Activated B cell treated with CpG ODN at 0.5 μM for 24 hours (primary cell): ENCODE measurements around the gene TXNL4A. TPM values are rescaled to one million over a fixed set of nuclear protein-coding genes. Genes with fewer than 3 reads are reported as not detected.

ENCODE experiments used
- ATAC-seq: fragments of 200-7000 bp; cut with Tn5 transposase; one replicate; pipeline ENCODE4 v1.10.0; 2021; ENCODE audit warnings: low read depth, mild to moderate bottlenecking, moderate library complexity
- CTCF ChIA-PET: fragments of 350-600 bp; sonication (Branson Sonifier 250); formaldehyde crosslinking; loops from one replicate; lab custom pipeline; 2021; ENCODE audit warnings: antibody characterized with exemption; lab: Charles Lee
- POLR2A ChIA-PET: fragments of 350-600 bp; sonication (Branson Sonifier 250); formaldehyde crosslinking; loops from one replicate; lab custom pipeline; 2021; ENCODE audit warnings: antibody characterized with exemption; lab: Charles Lee
- DNase-seq: peaks from one replicate; pipeline ENCODE4 v3.0.0; 2022
- H3K27ac Mint-ChIP-seq: one replicate; pipeline ENCODE4 v1.8.0; 2020; ENCODE audit warnings: mixed read lengths
- H3K27me3 Mint-ChIP-seq: one replicate; pipeline ENCODE4 v1.8.0; 2021; ENCODE audit warnings: mixed read lengths
- H3K36me3 Mint-ChIP-seq: one replicate; pipeline ENCODE4 v1.8.0; 2021; ENCODE audit warnings: low read depth, mixed read lengths
- H3K4me1 Mint-ChIP-seq: one replicate; pipeline ENCODE4 v1.8.0; 2021; ENCODE audit warnings: mixed read lengths
- H3K4me3 Mint-ChIP-seq: one replicate; pipeline ENCODE4 v1.8.0; 2020; ENCODE audit warnings: mild to moderate bottlenecking, mixed read lengths
- H3K9me3 Mint-ChIP-seq: one replicate; pipeline ENCODE4 v1.8.0; 2020; ENCODE audit warnings: mixed read lengths
- intact Hi-C: fragments of 100-400 bp; cut with micrococcal nuclease; formaldehyde crosslinking; loops from one replicate; pipeline ENCODE4 v1.15.1; 2024
- total RNA-seq: library from RNA; stranded (reverse); gene quantifications from 2 replicates; pipeline ENCODE4 v1.2.3, GENCODE V29; 2022
- TF ChIP-seq, protein P1 (sequence below): fragments of 200-600 bp; IDR thresholded peaks from one replicate; pipeline ENCODE4 v1.8.0; 2022; ENCODE audit warnings: antibody characterized with exemption, mild to moderate bottlenecking

Gene TXNL4A
- total RNA-seq, 1 donor from 2014 or later = 94.7 TPM

DNA sequence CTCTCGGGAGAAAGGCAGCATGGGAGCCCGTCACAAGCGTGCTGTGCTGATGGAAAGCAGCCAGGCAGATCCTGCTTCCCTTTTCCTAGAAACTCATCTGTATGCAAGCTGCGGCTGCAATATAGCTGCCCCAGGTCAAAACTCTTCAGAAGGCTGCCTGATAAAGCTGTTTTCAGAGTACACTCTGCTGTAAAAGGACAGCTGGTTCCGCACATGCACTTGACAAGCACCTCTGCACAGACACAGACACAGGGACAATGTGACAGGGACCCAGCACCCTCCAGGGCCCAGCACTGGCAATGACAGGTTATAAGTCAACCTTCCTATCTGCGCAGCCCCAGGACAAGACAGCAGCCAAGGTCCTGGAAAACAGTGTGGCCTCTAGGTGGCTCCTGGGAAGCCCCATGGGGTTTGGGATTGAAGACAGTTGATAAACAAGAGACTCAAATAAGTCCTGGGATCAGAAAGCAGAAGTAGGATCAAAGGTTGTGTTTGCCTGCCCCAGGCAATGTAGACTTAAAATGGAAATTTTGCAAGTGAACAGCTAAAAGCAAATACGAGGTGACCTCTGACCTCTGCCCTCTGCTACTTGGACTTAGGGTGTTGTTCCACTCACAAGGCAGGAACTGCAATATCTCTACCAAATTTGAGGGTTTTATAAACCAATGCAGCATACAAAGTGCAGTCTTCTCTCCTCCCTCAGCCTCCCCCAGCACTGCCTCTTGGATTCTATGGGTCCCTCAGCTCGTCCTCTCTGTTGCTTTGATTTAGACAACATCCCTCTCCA lies 53.9 kb downstream of the TXNL4A start:
- peaks cover 2% of the 10 kb centered on the region for H3K4me1 Mint-ChIP-seq
- no peak overlapping the region for H3K27ac Mint-ChIP-seq
- intact Hi-C loops = no loop called here
- TF ChIP-seq, protein P1, sequence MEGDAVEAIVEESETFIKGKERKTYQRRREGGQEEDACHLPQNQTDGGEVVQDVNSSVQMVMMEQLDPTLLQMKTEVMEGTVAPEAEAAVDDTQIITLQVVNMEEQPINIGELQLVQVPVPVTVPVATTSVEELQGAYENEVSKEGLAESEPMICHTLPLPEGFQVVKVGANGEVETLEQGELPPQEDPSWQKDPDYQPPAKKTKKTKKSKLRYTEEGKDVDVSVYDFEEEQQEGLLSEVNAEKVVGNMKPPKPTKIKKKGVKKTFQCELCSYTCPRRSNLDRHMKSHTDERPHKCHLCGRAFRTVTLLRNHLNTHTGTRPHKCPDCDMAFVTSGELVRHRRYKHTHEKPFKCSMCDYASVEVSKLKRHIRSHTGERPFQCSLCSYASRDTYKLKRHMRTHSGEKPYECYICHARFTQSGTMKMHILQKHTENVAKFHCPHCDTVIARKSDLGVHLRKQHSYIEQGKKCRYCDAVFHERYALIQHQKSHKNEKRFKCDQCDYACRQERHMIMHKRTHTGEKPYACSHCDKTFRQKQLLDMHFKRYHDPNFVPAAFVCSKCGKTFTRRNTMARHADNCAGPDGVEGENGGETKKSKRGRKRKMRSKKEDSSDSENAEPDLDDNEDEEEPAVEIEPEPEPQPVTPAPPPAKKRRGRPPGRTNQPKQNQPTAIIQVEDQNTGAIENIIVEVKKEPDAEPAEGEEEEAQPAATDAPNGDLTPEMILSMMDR = no peak
- ChIA-PET CTCF (no interaction called here), POLR2A (interaction anchor here (1.3 kb wide), 1 partner anchor 53 kb away, joined by 3 read pairs; no protein-coding TSS in a partner anchor)
- peaks cover 40% of the 10 kb centered on the region for H3K9me3 Mint-ChIP-seq
- H3K36me3 Mint-ChIP-seq = peaks cover 92% of the 10 kb centered on the region
- no peak overlapping the region for H3K4me3 Mint-ChIP-seq
- DNase-seq (no peak), ATAC-seq (no peak)
- no peaks in the 10 kb centered on the region for H3K27me3 Mint-ChIP-seq

DNA sequence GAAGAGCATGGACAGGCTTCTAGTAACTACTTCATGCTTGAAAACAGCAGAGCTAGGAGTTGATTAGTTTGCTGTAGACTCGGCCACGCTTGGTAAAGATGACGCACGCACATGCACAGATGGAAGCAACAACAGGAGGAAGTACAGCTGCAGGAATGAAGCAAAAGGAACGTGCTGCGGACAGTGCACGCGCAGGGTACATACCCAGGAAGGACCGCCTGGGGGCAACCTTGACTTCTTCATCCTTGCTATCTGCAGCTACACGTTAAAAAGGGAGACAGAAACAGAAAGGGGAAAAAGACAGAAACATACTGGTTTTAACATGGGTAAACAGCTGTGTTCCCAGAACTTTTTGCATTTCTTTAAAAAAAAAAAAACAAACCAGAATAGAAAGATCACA lies 54.6 kb downstream of the TXNL4A start:
- ATAC-seq (no peak), DNase-seq (no peak)
- H3K27ac Mint-ChIP-seq = no peak overlapping the region
- CTCF ChIA-PET = no interaction called here
- TF ChIP-seq, protein P1 = no peak
- no peak overlapping the region for H3K4me3 Mint-ChIP-seq
- POLR2A ChIA-PET = interaction anchor here (1.3 kb wide), 1 partner anchor 54 kb away, joined by 3 read pairs; no protein-coding TSS in a partner anchor
- H3K27me3 Mint-ChIP-seq = no peaks in the 10 kb centered on the region
- H3K9me3 Mint-ChIP-seq = peaks cover 47% of the 10 kb centered on the region
- H3K36me3 Mint-ChIP-seq = peaks cover 92% of the 10 kb centered on the region
- intact Hi-C loops = no loop called here
- peaks cover 2% of the 10 kb centered on the region for H3K4me1 Mint-ChIP-seq

DNA sequence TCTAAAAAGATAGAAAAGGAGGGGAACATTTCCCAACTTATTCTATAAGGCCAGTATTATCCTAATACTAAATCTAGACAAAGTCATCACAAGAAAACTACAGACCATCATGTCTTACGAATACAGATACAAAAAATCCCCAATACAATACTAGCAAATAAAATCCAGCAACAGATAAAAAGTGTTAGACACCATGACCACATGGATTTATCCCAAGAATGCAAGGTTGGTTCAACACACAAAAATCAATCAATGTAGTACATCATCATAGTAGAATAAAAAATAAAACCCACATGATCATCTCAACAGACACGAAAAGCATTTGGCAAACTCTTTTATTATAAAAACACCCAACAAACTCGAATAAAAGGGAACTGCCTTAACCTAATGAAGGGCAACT lies 55.5 kb downstream of the TXNL4A start:
- Mint-ChIP-seq H3K36me3 (peaks cover 92% of the 10 kb centered on the region), H3K9me3 (peaks cover 49% of the 10 kb centered on the region), H3K4me1 (peaks cover 2% of the 10 kb centered on the region), H3K27me3 (no peaks in the 10 kb centered on the region), H3K27ac (no peak overlapping the region), H3K4me3 (no peak overlapping the region)
- ChIA-PET POLR2A (no interaction called here), CTCF (no interaction called here)
- intact Hi-C loops = no loop called here
- TF ChIP-seq, protein P1 = no peak
- ATAC-seq = no peak
- no peak for DNase-seq

DNA sequence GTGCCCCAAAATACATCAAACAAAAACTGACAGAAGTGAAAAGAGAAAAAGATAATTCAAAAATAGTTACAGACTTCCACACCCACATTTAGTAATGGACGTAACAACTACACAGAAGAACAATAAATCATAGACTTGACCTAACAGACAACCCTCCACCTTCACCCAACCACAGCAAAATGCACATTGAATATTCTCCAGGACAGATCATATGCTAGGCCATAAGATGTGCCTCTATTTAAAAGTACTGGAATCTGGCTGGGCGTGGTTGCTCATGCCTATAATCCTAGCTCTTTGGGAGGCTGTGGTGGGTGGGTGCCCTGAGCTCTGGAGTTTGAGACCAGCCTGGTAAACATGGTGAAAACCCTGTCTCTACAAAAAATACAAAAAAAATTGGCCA lies 56.9 kb downstream of the TXNL4A start:
- ChIA-PET POLR2A (no interaction called here), CTCF (no interaction called here)
- DNase-seq (no peak), ATAC-seq (no peak)
- Mint-ChIP-seq H3K36me3 (peaks cover 91% of the 10 kb centered on the region), H3K4me1 (peaks cover 2% of the 10 kb centered on the region), H3K4me3 (no peak overlapping the region), H3K9me3 (peaks cover 49% of the 10 kb centered on the region), H3K27me3 (no peaks in the 10 kb centered on the region), H3K27ac (no peak overlapping the region)
- intact Hi-C loops = no loop called here
- TF ChIP-seq, protein P1 = no peak

DNA sequence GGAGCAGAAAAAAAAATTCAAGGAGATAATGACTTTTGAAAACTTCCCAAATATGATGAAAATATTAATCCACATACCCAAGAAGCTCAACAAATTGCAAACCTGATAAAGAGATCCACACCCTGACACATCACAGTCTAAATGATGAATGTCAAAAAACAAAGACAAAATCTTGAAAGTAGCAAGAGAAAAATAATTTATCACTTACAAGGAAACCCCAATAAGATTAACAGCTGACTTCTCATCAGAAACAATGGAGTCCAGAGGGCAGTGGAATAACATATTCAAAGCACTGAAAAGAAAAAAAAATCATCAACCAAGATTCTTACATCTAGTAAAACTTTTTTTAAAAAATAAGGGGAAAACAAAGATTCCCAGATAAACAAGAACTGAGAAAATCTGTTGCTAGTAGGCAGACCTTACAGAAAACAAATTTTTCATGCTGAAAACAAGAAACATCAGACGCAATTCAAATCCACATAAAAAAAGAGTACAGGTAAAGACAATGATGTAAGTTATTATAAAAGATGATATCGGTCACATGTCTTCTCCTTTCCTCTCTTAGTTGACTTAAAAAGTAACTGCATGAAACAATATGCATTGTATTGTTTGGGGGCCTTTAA lies 58.2 kb downstream of the TXNL4A start:
- peaks cover 91% of the 10 kb centered on the region for H3K36me3 Mint-ChIP-seq
- H3K27ac Mint-ChIP-seq = no peak overlapping the region
- H3K4me1 Mint-ChIP-seq = peaks cover 2% of the 10 kb centered on the region
- intact Hi-C loops = no loop called here
- peaks cover 40% of the 10 kb centered on the region for H3K9me3 Mint-ChIP-seq
- ChIA-PET POLR2A (no interaction called here), CTCF (no interaction called here)
- no peaks in the 10 kb centered on the region for H3K27me3 Mint-ChIP-seq
- ATAC-seq (no peak), DNase-seq (no peak)
- no peak overlapping the region for H3K4me3 Mint-ChIP-seq
- TF ChIP-seq, protein P1 = no peak
